ENCODE results near the gene ASCL5. TPM values are rescaled to one million over a fixed set of nuclear protein-coding genes. Genes with fewer than 3 reads are reported as not detected.

ASCL5 gene
- total and polyA plus RNA-seq, 8 donors: 0.16 to 1.6 (median 1.2) TPM

DNA sequence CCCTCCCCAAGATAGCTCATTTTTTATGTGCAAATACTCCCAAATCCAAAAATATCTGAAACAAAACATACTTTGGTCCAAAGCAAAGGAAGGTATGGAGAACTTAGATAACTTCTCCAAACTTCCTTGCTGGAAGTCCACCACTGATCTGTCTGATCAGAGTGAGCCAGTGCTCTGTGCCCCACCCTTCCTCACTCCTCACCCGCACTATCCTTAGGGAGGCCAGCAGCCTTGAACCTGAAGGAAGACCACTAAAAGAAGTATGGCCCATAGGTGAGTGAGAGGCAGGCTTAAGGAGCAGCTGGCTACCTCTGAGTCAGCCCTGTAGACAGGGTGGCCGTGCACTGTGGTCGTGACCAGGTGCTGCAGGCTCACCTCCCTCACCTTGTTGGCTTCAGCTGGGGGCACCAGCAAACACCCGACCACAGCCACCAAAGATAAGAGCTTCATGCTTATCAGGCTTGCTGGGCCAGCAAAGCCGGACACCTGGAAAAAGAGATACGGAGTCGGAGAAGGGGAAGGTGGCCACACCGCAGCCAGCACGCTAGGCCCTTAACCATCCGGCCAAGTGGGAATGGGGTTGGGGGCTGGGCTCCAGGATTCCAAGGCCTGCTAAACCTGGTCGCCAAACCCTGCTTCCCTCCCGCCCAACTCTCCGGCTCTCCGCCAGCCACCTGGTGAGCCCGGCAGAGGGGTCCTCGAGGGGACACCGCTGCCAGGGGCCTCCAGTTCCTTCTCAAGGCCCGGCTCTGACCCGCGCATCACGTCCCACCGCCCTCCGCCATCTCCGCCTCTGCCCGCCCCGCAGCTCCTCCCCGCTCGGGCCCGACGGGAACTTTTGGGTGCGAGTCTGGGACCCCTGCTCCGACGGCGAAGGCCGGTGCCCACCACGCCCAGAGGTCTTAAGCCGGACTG lies 26.7 kb upstream of the ASCL5 start:
- no peaks in the 10 kb centered on the region for H3K9me3 ChIP-seq
- FAIRE-seq (no peak), DNase-seq (no peak), ATAC-seq (peak; percentile 70 to 86 (median 80))
- peak overlapping the region; percentile 44 to 87 (median 82) for H3K4me3 ChIP-seq
- no peaks in the 10 kb centered on the region for H3K36me3 ChIP-seq
- TF ChIP-seq, protein P1, sequence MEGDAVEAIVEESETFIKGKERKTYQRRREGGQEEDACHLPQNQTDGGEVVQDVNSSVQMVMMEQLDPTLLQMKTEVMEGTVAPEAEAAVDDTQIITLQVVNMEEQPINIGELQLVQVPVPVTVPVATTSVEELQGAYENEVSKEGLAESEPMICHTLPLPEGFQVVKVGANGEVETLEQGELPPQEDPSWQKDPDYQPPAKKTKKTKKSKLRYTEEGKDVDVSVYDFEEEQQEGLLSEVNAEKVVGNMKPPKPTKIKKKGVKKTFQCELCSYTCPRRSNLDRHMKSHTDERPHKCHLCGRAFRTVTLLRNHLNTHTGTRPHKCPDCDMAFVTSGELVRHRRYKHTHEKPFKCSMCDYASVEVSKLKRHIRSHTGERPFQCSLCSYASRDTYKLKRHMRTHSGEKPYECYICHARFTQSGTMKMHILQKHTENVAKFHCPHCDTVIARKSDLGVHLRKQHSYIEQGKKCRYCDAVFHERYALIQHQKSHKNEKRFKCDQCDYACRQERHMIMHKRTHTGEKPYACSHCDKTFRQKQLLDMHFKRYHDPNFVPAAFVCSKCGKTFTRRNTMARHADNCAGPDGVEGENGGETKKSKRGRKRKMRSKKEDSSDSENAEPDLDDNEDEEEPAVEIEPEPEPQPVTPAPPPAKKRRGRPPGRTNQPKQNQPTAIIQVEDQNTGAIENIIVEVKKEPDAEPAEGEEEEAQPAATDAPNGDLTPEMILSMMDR (IDR thresholded peaks at IDR 0.05): no peak
- peak overlapping the region; percentile 51 to 75 (median 60) for H3K27ac ChIP-seq
- no peaks in the 10 kb centered on the region for H3K27me3 ChIP-seq
- intact Hi-C loops (cut with DNase I): no loop called here
- WGBS, 2 donors: 1 to 2% methylated on average over 28 to 37 of the region's 37 CpGs
- H3K4me1 ChIP-seq: peaks cover 3 to 8% (median 7%) of the 10 kb centered on the region in 3 donors

DNA sequence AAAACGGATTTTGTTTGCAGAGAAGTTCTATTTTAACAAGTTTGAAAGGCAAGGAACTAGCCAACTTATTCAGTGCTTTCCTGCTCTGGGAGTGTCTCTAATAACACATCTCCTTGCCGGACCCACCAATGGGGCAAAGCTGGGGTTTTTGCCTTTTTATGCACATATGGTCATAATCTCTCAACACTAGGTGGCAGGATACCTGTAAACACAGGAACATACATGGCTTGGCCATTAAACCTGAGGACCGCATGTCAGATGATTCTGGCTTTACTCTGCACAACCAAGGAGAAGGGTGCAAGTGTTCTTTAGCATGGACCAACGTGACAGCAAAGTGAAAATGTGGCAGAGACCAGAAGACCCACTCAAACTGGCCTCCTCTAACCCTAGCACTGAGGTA lies 22.4 kb upstream of the ASCL5 start:
- H3K4me1 ChIP-seq: peaks cover 0 to 8% (median 7%) of the 10 kb centered on the region in 3 donors
- 49 to 62% methylated on average over 4 of the region's 4 CpGs for WGBS, 2 donors
- no peaks in the 10 kb centered on the region for H3K27me3 ChIP-seq
- TF ChIP-seq, protein P1 (IDR thresholded peaks at IDR 0.05): peak in 3 of 4 donors; percentile 10 to 37 (median 36)
- H3K9me3 ChIP-seq: no peaks in the 10 kb centered on the region
- FAIRE-seq (no peak), ATAC-seq (peak in 2 of 4 donors; percentile 23 to 32), DNase-seq (no peak)
- H3K36me3 ChIP-seq: peaks cover 0 to 29% (median 7%) of the 10 kb centered on the region in 3 donors
- intact Hi-C loops (cut with DNase I): loop anchor here in 1 of 3 donors (5.0 kb wide), 2 partner anchors 33 to 68 kb away; no protein-coding TSS in a partner anchor
- H3K4me3 ChIP-seq: no peak overlapping the region
- no peak overlapping the region for H3K27ac ChIP-seq

DNA sequence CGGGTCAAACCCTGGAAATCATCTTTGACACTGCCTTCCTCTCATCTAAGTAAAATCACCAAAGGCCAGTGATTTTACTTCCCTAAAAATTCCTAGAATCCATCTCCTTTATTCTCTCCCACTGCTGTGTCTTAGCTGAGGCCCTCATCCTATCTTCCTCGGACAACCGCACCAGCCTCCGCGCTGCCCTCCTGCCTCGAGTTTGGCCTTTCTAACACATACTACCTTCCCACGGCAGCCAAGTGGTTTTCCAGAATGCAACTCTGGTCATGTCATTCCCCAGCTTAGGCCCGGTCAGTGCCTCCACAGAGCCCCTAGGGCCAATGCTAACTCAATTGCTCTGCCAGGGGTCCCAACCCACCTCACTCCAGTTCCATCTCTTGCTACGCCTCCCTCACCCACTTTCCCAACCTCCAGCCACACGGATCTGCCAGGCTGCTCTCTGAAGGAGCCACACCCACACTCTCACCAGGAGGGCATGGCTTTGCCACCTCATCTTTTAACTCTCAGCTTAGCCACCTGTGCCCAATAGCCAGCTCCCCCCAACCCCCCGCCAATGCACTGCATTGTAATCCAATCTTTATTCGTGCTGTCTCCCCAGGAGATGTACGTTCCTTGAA lies 20.5 kb upstream of the ASCL5 start:
- Histone ChIP-seq H3K4me1 (no peaks in the 10 kb centered on the region), H3K27ac (no peak overlapping the region), H3K4me3 (no peak overlapping the region), H3K36me3 (peaks cover 0 to 48% (median 15%) of the 10 kb centered on the region in 3 donors), H3K27me3 (no peaks in the 10 kb centered on the region), H3K9me3 (no peaks in the 10 kb centered on the region)
- ATAC-seq (no peak), DNase-seq (peak in 1 of 6 donors; percentile 30), FAIRE-seq (no peak)
- WGBS, 2 donors: 85 to 93% methylated on average over 12 to 13 of the region's 13 CpGs
- TF ChIP-seq, protein P1 (IDR thresholded peaks at IDR 0.05): no peak
- intact Hi-C loops (cut with DNase I): loop anchor here in 1 of 3 donors (5.0 kb wide), 2 partner anchors 35 to 70 kb away; no protein-coding TSS in a partner anchor

DNA sequence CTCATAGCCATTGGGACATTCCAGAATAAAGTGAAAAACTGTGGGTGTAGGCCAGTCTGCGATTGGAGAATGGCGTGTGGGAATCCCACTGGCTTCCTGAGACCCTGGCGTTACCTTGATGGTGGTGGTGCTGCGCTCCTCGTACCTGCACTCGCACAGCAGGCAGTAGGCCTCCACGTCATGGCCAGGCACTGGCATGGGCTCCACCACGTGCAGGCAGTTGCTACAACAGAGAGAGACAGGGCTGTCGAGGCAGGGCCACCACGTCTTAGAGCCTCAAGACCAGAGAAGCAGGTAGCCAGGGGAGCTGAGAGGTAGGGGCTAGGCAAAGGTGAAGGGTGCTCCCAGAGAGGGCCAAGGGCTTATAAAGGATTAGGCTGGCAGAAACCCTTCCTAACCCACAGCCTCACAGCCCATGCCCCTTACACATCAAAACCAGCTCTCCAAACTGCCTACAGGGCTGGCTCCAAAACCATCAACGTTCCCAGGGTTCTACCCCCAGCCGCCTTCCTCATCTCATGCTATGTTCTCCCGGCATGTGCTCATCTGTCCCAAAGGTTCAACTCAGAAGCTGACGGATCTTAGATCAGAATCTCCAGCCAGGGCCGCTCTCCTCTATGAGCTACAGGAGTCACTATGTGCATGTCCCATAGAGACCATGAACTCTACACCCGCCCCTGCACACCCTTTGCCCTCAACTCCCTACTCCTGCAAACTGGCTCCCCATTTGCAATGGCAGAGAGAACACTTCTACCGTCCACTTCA lies 19.8 kb upstream of the ASCL5 start:
- Histone ChIP-seq H3K27ac (no peak overlapping the region), H3K4me1 (no peaks in the 10 kb centered on the region), H3K4me3 (no peak overlapping the region), H3K27me3 (no peaks in the 10 kb centered on the region), H3K36me3 (peaks cover 0 to 51% (median 15%) of the 10 kb centered on the region in 3 donors), H3K9me3 (no peaks in the 10 kb centered on the region)
- intact Hi-C loops (cut with DNase I): loop anchor here in 1 of 3 donors (5.0 kb wide), 2 partner anchors 35 to 70 kb away; no protein-coding TSS in a partner anchor
- TF ChIP-seq, protein P1 (IDR thresholded peaks at IDR 0.05): no peak
- FAIRE-seq (no peak), DNase-seq (no peak), ATAC-seq (no peak)
- 87 to 92% methylated on average over 16 to 17 of the region's 17 CpGs for WGBS, 2 donors
